GM19238 (cell line): ENCODE results near the gene SOX8.
"Not testable (repeated sequence)": the region's sequence is repeated elsewhere in the genome, so short reads cannot be mapped to it uniquely, and the experiment has no call there.

Source experiments
- DNase-seq: peaks from one replicate; pipeline ENCODE4 v3.0.0; 2011; ENCODE audit warnings: low spot score; ENCODE audit not compliant: insufficient read length

Gene SOX8

DNA sequence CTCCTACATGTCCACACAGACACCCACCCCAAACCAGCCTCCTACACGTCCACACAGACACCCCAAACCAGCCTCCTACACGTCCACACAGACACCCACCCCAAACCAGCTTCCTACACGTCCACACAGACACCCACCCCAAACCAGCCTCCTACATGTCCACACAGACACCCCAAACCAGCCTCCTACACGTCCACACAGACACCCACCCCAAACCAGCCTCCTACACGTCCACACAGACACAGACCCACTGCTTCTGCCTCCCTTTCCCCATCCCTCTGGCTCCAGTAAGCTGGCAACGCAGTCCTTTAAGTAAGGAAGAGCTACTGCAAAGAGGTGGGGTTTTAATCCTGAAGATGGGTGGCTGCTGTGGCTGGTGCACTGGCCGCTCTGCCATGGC, 27.8 kb upstream of the SOX8 start:
- DNase-seq, result not testable (repeated sequence)

DNA sequence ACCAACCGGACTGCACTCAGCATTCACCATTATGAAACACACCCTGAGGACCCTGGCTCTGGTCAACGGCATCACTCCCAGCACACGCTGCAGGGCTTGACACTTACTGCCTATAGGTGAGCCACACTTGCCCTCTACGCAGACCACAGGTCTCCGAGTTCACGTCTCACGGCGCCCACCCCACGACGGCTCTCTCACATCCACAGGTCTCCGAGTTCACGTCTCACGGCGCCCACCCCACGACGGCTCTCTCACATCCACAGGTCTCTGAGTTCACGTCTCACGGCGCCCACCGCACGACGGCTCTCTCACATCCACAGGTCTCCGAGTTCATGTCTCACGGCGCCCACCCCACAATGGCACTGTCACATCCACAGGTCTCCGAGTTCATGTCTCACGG, 25.8 kb upstream of the SOX8 start:
- not testable (repeated sequence) for DNase-seq

DNA sequence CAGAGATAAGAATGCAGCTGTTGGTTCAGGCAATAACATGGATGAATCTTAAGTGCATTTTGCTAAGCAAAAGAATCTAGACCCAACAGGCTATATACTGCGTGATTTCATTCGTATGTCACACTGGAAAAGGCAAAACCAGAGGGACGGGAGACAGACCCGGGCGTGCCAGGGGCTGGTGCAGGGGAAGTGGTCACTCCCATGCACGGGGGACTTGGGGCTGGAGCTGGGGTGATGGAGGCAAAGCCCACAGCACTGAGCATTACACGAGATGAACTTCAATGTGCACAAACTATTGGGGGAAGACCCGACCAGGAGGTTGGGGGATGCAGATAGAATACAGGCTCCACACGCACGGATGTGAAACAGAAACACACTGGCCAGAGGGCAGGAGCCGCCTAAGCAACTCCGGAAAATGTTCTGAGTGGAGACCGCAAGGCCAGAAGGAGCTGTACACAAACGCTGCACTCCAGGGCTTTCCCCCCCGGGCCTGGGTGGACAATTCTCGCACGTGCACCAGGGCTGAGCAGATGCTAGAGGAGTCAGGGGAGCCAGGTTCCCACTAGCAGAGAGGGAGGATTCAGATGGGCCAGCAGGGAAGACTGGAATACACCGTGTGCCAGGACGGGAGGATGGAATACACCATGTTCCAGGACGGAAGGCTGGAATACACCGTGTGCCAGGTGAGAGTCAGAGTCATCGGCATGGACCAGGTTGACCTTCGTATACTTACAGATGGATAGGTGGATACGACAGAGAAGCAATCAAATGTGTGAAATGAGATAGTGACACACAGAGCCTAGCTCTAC, 22.1 kb upstream of the SOX8 start:
- no peak for DNase-seq

DNA sequence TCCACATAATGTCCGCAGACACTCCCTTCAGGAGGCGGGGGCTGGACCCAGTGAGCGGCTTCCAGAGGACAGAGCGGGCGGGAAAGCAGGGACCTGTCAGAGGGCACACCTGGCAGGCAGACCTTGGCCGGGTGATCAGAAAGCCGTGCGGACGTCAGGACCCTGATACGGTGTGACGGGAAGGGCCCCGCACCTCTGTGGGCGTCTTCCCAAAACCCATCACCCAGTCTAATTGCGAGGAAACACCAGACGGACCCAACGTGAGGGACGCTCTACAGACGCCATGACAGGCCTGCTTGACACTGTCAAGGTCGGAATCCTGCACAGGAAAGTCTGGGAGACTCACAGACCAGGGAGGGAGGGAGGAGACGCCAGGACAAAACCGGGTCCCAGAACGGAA, 19.2 kb upstream of the SOX8 start:
- DNase-seq, result no peak

DNA sequence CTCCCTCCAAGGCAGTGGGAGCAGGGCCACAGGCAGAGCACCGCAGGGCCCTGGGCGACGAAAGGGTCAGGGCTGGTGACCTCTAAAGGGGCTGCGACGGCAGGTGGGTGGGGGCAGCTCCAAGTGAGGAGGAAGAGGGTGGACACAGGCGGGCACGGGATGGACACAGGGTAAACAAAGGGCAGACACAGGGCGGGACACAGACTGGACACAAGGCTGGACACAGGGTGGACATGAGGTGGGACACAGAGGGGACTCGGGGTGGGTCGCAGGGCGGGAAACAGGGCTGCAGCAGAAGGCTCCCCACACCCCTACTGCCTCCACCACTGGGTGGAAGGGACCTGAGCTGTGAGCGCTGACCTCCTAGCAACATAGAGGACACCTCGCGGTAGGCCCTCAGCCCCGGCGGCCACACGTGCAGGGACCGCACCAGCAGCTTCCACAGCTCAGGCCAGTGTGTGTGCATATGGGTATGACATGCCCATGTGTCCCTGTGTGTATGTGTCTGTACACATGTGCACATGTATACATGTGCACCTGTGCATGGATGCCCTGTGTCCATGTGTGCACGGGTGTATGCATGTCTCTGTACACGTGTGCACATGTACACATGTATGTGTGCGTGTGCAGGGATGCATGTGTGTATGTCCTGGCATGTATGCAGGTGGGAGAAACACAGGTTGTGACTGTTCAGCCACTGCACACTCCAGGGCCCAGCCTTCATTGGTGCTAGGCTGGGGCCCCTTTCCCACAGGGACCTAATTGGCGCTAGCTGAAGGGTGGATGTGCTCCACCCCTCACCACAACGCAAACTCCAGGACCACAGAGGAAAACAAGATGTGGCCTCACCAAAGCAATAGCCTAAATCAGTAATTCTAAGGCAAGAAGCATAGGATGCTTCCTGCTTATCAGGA, 18.4 kb upstream of the SOX8 start:
- no peak for DNase-seq

DNA sequence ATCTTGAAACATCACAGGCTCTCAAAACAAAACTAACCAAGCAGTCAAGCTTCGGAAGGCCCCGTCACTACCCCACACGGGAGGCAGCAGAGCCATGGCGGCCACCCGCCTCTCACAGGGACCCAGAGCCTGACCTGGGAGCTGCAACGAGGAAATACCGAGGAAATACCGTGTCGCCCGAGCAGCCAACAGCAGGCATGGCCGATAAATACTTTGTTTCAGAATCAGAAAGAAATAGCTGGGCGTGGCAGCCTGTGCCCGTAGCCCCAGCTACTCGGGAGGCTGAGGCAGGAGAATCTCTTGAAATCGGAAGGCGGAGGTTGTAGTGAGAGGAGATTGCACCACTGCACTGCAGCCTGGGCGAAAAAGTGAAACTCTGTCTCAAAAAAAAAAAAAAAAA, 17.7 kb upstream of the SOX8 start:
- DNase-seq, result no peak

DNA sequence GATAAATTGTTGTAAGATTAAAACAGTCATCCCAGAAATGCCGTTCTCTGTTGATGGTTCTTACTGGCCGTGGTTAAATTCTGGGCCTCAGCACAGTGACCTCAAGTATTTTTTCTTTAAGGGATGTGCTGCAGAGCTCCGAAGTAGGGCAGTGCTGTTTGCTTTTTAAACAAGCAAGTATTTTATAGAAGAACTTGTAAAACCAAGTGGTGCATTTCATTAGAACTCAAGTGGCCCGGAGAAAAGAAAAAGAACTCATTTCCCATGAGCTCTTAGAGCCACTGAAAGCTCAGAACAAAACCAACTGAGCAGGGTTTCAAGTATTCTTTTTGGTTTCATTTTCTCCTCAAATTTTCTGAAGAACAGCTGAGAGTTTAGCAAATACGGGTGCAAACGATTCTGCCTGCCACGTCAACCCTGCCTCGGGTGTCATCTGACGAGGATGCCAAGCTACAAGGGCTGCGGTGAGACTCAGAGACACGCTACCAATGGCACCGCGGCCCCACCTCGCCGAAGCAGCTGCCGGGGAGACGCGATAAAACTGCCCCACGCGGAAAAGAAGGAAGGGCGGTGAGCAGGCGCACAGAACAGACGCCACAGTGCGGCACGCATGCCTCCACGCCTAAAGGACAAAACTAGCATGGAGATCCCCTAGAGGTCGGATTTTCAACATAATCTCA, 17.1 kb upstream of the SOX8 start:
- no peak for DNase-seq

DNA sequence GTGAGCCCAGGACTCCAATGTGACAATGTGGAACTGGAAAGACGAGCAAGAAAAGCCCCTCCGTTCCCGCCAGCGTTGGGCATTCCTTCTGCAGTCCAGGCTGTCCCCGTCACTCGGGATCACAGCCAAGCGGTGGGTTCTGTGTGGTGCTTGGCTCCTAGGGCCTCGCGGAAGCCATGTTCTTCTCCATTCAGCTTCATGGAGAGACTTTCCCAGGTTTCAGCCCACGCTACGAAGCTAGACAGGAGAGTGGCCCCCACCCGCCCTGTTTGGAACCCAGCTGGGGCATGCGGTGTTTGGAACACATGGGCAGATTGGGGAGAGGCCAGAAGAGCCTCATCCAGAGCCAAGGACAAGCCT, 16.6 kb upstream of the SOX8 start:
- DNase-seq, result no peak

DNA sequence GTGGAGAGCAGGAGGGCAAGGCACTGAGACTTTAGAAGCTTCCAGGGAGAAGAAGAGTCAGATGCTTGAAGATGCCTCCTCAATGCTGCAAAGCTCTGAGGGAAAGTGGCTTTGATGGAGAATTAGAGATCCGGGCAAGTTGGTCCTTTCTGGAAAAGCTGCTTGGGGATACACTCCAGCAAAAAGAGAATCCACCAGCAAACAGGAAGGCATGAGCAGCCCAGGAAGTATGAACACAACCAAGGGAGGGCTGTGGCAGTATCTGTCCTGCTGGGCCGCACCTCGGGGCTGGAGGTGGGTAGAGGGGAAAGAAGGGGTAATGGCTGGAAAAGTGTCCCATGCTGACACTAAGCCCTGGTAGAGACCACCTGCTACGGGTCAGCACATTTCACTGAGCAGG, 16.1 kb upstream of the SOX8 start:
- no peak for DNase-seq

DNA sequence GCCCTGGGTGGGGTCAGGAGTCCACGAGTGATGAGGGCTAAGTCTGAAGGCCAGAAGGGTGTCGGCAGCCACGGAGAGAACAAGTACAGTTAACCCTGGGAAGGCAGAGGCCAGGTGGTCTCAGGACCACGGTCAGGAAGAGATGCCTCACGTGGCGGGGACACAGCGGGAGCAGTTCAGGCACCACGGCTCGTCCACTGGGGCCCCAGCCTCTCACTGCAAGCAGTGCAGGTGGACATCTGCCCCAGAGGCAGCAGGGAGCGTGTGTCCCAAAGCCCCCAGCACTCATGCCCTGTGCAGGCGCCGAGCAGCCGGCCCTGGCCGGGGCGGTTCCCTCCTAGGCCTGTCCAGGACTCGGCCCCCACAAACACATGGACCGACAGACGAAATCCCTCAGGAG, 15.5 kb upstream of the SOX8 start:
- DNase-seq, result no peak

DNA sequence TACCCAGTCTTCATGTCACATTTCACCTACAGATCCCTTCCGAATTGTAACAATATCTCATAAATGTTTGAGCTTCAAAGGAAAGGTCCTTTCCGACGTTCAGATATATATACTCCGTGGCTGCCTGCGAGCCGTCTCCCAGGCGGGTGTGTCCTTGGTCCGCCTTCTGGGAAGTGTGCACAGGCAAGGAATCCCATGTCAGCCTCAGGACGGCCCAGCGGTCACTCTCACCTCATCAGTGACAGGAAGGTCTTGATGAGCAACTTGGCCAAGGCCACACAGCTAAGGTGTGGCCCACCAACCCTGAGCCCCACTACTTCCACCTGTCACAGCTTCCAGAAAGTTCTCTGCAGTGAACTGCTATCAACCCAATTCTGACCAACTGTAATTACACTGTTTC, 15.1 kb upstream of the SOX8 start:
- DNase-seq, result no peak

DNA sequence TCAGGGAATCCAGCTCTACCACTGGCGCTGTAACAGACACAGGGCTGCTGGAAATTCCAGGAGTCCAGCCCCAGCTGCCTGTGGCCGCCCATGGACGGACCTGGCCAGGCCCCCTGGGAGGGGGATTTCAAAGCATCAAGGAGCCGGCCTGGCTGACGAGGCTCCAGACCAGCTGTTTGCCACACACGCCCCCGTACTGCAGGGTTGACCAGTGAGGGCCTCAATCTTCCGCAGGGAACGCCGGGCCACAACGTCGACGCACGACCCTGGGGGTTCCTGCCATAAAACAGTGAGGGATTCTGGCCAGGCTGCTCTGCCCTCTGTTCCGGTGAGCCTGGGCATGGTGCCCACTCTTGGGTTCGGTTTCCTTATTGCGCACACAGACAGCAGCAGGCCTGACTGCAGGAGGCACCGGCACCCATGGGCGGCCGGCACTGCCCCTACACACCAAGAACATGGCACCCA, 14.5 kb upstream of the SOX8 start:
- no peak for DNase-seq

DNA sequence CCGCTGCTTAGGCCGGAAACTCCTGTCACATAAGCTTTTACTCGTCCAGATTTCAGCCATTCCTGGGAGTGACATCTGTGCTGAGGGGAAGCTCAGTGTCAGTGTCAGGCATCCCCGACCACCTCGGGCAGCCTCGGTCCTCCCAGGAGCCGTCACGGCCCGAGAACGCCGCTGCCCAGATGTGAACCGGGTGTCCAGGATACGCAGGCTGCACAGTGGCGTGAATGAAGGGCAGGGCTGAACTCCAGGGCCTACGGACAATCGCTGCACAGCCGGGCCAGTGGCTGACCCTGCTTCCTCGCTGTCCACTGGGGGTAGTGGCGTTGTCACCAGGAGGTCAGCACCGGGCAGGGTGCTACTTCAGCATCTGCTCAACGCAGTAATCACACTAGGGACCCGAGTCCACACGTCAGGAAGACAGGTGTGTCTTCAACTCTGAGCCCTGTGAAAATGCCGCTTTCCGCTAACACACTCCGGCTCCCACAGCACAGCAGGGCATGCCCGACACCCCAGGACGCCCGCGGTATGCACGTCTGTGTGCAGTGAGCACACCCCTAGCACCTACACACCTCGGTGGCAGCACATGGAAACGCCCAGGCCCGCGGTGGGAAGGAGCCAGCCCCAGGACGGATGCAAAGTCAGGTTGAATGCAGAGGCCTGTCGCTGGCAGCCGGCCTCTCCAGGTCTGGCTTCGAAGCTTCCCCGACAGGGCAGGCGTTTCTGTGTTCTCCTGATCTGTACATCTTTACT, 13.8 kb upstream of the SOX8 start:
- DNase-seq, result no peak

DNA sequence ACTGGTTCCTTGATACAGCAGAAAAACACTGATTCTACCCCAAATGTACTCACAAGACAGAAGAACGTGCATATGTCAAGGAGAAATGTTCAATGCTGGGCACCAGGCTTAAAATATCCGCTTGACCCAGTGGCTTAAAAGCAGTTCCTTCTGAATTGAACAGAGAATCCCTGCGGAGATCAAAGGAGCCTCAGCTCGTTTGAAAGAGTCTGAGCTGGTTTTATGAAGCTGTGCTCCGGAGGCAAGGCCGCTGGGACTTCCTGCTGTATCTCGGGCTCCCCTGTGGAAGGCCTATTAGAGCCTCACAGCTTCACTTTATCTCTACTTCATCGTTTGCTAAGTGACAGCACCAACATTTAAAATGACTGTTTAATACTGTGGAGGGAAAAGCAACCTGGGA, 12.9 kb upstream of the SOX8 start:
- no peak for DNase-seq

DNA sequence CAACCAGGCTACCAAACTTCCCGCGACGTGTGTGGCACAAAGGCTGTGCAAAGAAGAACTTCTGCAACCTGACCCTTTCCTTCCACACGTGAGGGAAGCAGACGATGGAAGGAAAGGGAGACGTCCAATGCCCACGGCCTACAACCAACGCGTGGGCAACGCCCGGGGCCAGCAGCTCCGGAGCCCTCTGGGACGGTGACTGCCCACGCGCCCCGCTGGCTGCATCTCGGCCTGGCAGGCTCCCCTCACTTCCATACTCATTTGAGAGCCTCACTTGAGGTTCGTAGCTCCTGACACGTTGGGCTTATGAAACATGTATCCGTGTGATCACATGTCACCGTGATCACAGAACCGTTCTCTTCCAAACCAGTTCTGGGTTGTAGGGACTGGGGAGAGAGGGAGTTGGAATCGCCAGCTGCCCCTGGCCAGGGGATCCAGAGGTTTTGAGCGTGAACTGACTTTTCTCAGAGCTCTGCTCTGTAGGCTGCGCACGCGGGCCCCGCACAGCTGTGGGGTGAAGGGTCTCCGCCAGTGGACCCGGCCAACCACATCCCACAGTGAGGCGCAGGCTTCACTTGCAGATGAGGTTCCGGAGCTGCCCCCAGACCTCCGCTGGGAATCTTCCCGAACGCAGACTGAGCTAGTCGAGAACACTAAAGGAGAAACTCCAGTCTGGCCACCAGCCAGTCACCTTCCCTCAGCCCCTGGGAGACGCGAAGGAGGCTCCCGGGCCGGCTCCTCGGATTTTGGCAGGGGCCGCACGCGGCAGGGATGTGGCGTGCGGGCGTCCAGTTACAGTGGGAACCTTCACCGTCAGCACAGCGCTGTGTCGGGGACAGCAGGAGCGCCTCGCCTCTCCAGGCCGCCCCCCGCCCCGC, 11.8 kb upstream of the SOX8 start:
- no peak for DNase-seq

DNA sequence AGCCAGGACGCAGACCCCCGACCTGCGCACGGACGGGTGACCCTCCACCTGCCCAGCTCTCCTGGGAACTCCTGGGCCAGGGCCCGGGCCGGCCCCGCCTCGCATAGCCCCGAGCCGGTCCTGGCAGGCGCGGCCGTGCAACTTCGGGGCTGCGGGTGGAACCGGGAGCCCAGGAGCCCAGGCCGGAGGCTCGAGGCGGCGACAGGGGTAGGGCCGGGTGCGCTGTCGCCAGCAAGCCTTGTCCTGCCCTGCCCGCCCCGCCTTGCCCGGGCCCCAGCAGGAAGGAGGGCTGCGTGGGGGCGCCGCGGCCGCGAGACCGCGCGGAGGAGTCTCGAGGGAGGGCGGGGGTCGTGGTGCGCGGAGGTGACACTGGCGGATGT, 11.2 kb upstream of the SOX8 start:
- no peak for DNase-seq

DNA sequence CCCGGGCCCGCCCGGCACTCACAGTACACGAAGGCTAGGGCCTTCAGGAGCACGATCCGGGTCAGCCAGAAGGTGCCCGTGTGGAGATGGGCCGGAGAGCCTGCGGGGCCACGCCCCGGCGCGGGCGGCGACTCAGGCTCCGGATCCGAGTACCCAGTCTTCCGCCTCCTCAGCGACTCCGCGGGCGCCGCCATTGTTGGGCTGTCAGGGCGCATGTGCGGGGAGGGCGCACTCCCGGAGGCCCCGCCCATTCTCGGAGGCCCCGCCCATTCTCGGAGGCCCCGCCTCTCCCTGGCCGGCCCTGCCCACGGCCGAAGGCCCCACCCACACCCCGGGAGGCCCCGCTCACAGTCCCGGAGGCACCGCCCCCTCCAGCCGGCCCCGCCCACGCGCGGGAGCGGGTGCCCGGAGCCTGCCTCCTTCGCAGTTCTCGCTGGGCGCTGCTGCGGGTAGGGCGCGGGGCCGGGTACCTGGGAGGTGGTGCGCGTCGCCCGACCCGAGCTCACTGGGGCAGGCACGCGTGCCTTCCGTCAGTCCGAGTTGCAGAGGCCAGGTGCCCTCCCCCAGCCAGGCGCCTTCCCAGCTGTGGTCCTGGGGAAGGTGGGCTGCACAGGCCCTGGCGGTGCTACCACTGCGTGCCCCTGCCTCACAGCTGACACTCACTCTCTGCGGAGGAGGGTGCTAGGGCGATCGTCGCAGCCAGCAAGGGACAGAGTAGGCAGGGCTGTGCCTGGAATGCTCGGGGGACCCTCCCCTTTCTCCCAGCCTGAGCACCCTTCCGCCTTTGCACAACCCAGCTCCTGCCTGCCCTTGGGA, 10.6 kb upstream of the SOX8 start, which contains the start of gene LMF1:
Gene LMF1, minus strand, starts transcription at position 219 of the 816 bp plus-strand sequence. Its CDS starts 4 bp downstream, at position 215.
- peak; percentile 99 for DNase-seq

DNA sequence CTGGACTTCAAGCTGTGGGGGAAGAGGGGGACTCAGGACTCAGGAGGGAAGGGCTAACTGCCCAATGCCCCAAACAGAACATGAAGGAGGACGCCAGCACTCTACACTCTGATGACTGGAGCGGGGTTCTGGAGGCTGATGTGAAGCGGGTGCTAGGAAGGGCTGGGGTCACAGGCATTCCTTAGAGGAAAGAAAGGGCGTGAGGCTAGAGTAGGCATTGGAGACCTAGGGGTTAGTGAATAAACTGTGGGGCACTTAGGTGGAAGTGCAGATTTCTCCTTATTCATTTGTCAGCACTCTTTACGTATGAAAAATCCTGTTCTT, 10.0 kb upstream of the SOX8 start:
- DNase-seq, result no peak

DNA sequence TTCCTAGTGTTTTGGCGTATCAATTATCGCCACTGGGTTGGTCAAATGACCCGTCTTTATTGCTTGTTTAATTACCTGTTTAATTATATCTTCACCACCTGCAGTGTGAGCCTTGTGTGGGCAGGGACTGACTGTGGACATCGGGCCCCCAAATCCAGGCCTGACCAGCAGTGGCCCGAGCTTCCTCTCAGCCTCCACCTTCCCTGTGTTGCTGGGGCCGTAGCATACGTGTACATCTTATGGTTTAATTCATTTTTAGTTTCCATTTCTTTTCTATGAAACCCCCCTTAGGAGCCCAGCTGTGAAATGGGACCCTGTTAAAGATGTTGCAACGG, 9.6 kb upstream of the SOX8 start:
- no peak for DNase-seq
